ENCODE measurements around the gene VAMP1.
A peak's percentile ranks its signal among the peaks of the same experiment; 100 is the strongest.
"Not testable (repeated sequence)": the region's sequence is repeated elsewhere in the genome, so short reads cannot be mapped to it uniquely, and the experiment has no call there.

The VAMP1 gene

GRCh38 chr12:6470375-6471163, at the start of gene VAMP1:
TSS of gene VAMP1 (minus strand) at chr12:6470677. CDS start at chr12:6470531, 146 bp downstream.
- DNase-seq: peak; percentile 99

- DNase-seq: no peak
These were observed 49.7 kb upstream of the VAMP1 start for GRCh38 chr12:6520186-6520585.

- DNase-seq: no peak
These were observed 37.6 kb upstream of the VAMP1 start for GRCh38 chr12:6508087-6508486.

- no peak for DNase-seq
These were observed 36.9 kb upstream of the VAMP1 start for GRCh38 chr12:6507102-6507998.

GRCh38 chr12:6500466-6500865, 30.0 kb upstream of the VAMP1 start:
- no peak for DNase-seq

- DNase-seq: not testable (repeated sequence)
These were observed 26.8 kb upstream of the VAMP1 start for GRCh38 chr12:6497291-6497690.

GRCh38 chr12:6494968-6495367, 24.5 kb upstream of the VAMP1 start:
- no peak for DNase-seq

- no peak for DNase-seq
These were observed 23.8 kb upstream of the VAMP1 start for GRCh38 chr12:6494258-6494743.

GRCh38 chr12:6493497-6494257, 23.2 kb upstream of the VAMP1 start, which contains the start of gene NCAPD2:
TSS of gene NCAPD2 (plus strand) at chr12:6494102. CDS start at chr12:6495099, 997 bp downstream.
- DNase-seq: peak; percentile 98

GRCh38 chr12:6492838-6493496, 22.5 kb upstream of the VAMP1 start, which contains the start of gene MRPL51:
TSS of gene MRPL51 (minus strand) at chr12:6493262. CDS start at chr12:6493136, 126 bp downstream.
- DNase-seq: peak; percentile 97

GRCh38 chr12:6490673-6491072, 20.2 kb upstream of the VAMP1 start:
- not testable (repeated sequence) for DNase-seq

GRCh38 chr12:6489449-6489848, 19.0 kb upstream of the VAMP1 start:
- DNase-seq: no peak

GRCh38 chr12:6488240-6488639, 17.8 kb upstream of the VAMP1 start:
- no peak for DNase-seq

GRCh38 chr12:6478416-6478815, 7.9 kb upstream of the VAMP1 start:
- DNase-seq: no peak

- not testable (repeated sequence) for DNase-seq
These were observed 7.3 kb upstream of the VAMP1 start for GRCh38 chr12:6477601-6478377.

- DNase-seq: no peak
These were observed 6.0 kb upstream of the VAMP1 start for GRCh38 chr12:6476489-6476888.

GRCh38 chr12:6475233-6475975, 4.9 kb upstream of the VAMP1 start:
- not testable (repeated sequence) for DNase-seq

GRCh38 chr12:6472491-6472890, 2.0 kb upstream of the VAMP1 start:
- DNase-seq: no peak

GRCh38 chr12:6471989-6472360, 1.5 kb upstream of the VAMP1 start:
- no peak for DNase-seq

GRCh38 chr12:6469609-6470374, 685 bp downstream of the VAMP1 start:
- DNase-seq: no peak
